ENCODE results near the gene LRRC25. TPM values are rescaled to one million over a fixed set of nuclear protein-coding genes. Genes with fewer than 3 reads are reported as not detected.

Gene LRRC25
- total RNA-seq, 1 donor from 2014 or later = not detected

GRCh38 chr19:18424890-18425514 lies 27.6 kb upstream of the LRRC25 start:
- intact Hi-C loops (cut with micrococcal nuclease) = no loop called here

GRCh38 chr19:18424122-18424889 lies 26.9 kb upstream of the LRRC25 start:
- intact Hi-C loops (cut with micrococcal nuclease) = no loop called here

GRCh38 chr19:18423258-18424020 lies 26.0 kb upstream of the LRRC25 start:
- intact Hi-C loops (cut with micrococcal nuclease) = no loop called here

DNA sequence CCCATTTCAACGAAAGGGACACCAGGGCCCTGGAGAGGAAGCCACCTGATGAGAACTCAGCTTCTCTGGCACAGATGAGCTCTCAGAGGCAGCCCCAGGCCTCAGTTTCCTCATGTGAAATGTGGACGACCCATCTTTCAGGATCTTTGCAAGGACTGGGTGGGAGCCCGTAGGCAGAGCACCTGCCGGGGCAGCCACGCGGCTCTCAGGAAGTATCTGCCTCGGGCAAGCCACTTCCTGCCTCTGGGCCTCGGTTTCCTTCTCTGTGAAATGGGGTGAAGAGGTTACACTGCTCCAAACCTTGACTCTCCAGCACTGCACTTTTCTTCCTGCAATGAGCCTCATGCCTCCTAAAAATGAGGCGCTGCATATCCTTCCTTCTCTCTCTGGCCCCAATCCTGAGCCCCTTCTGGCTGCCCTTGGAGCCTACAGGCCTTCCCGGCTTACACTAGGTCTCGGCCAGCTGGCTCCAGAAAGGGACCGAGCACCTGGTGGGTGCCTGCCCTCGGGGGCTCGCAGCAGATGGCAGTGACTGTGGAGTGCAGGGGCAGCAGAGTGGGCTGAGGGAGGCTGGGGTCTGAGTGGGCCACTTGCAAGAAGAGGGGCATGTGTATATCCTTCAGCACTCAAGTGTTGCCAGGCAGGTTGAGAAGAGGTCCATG lies 25.2 kb upstream of the LRRC25 start:
- intact Hi-C loops (cut with micrococcal nuclease) = no loop called here

DNA sequence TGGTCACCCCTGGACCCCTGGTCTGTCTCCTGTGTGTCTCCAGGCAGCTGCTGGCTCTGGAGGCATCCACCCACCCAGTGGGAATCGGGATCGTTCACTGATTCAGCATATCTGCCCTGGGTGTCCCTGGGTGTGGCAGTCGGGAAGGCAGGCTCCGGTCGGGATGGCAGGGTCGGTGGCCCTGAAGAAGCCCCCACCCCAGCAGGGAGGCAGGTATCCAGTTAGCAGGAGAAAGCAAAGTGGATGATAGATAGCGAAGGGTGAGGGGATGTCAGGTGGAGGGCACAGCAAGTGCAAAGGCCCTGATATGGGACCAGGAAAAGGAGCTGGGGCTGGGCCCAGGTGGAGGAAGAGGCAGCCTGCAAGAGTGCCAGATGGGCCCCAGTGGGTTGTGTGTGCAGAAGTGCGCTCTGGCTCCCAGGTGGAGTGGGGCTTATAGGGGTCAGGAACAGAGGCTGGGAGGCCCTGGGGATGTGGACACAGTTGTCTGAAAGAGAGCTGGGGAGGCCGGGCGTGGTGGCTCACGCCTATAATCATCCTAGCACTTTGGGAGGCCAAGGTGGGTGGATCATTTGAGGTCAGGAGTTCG lies 24.0 kb upstream of the LRRC25 start:
- intact Hi-C loops (cut with micrococcal nuclease) = no loop called here

DNA sequence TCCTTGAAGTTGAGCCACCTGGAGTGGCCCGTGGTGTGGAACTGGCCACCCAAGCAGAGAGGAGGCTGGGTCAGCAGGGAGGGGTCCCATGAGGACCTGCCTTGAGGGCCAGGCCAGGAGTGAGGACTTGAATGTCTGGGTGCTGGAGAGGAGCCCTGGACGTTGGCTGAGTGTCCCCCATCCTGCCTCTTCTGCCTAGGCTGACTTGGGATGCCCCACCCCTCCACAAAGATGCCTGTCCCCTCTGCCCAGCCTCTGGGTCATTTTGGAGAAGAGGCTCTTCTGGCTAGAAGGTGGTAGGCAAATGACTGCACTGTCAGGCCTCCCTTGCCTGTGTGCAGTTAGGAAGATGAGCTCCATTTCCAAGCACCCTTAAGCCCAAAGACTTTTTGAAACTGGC lies 23.5 kb upstream of the LRRC25 start:
- intact Hi-C loops (cut with micrococcal nuclease) = no loop called here

- intact Hi-C loops (cut with micrococcal nuclease) = loop anchor here (1.0 to 5.0 kb wide), 4 partner anchors 9 to 218 kb away; partner anchors contain the start of genes LSM4 and RAB3A
Measured at GRCh38 chr19:18419699-18420460, 22.5 kb upstream of the LRRC25 start.

- intact Hi-C loops (cut with micrococcal nuclease) = loop anchor here (1.0 to 5.0 kb wide), 4 partner anchors 10 to 217 kb away; partner anchors contain the start of genes LSM4 and RAB3A
Measured at GRCh38 chr19:18419195-18419698, 21.8 kb upstream of the LRRC25 start, which contains the start of gene SSBP4. SSBP4 (plus strand) TSS chr19:18419398; CDS start chr19:18419649, 251 bp downstream.

GRCh38 chr19:18418483-18419194 lies 21.2 kb upstream of the LRRC25 start:
- intact Hi-C loops (cut with micrococcal nuclease) = loop anchor here (1.0 to 5.0 kb wide), 4 partner anchors 11 to 216 kb away; partner anchors contain the start of genes LSM4 and RAB3A

DNA sequence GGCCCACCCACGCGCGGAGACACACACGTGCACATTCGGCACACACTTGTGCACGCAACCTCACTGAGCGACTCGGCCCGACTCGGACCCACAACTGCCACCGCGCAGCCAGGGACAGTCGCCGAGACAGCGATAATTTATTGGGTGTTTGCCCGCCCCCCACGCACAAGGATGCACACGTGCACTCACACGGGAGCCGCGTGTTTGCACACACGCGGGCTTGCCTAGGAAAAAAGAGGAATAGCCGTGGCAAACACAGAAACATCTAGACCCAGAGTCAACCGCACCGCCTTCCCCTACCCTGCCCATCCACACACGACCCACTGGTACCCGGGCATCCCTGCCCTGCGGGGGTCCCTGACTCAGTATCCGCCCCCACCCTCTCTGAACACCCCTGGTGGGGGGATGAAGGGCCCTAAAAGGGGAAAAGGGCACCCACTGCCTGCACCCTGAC lies 20.6 kb upstream of the LRRC25 start:
- intact Hi-C loops (cut with micrococcal nuclease) = loop anchor here (5.0 kb wide), 3 partner anchors 96 to 216 kb away; partner anchors contain the start of genes LSM4 and RAB3A

- intact Hi-C loops (cut with micrococcal nuclease) = loop anchor here (5.0 kb wide), 3 partner anchors 95 to 215 kb away; partner anchors contain the start of genes LSM4 and RAB3A
Measured at GRCh38 chr19:18417250-18418028, 20.0 kb upstream of the LRRC25 start.

DNA sequence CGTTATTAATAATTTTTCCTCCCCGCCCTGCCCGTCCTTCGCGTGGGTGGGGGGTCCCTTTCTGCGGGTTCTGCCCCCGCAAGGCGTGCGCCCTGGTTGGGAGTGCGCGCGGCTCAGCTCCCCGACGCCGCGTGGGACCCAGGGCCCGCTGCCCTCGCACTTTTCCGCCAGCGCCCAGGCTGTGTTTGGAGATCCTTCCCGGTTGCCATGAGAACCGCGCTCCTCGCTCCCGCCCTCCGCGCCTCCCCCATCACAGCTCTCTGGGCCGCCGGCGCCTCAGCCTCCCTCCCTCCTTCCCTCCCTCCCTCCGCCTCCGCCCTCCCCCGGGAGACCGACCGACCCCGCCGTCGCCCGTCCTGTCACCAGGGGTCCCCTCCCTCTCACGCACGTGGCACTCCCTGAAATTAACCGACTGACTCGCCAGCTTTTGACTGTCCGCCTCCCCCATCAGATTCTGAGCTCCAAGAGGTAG lies 19.4 kb upstream of the LRRC25 start:
- intact Hi-C loops (cut with micrococcal nuclease) = loop anchor here (5.0 kb wide), 3 partner anchors 95 to 215 kb away; partner anchors contain the start of genes LSM4 and RAB3A

GRCh38 chr19:18415178-18415867 lies 17.9 kb upstream of the LRRC25 start:
- intact Hi-C loops (cut with micrococcal nuclease) = loop anchor here (5.0 kb wide), 3 partner anchors 93 to 213 kb away; partner anchors contain the start of genes LSM4 and RAB3A

DNA sequence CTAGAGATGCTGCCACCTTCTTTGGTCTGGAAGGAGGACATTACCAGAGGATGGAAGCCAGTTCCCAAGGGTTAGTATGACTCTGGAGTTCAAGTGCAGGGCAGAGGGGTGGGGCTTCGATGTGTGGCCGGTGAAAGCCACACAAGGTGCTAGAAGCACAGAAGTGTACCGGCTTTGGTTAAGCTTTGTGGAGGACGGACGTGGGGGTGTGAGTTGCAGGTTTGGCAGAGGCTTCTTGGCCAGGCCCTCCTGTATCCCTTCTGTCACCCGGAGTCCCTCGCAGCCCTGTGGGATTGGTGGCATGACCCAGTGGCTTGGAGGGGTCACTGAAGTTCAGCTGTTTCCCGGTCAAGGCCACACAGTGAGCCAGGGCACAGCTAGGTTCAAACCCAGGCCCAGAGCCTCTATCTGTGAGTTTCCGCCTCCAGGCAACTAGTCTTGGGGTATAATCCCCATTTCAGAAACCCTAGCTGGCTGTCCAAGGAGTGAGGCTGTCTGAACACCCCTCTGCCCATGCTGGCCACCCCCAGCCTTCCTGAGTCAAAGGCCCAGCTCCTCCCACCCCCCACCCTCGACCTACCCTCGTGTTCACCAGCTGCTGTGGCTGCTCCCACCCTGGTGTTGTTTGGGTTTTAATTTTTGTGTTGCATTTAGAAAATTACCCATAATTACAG lies 17.2 kb upstream of the LRRC25 start:
- intact Hi-C loops (cut with micrococcal nuclease) = loop anchor here (5.0 kb wide), 4 partner anchors 72 to 212 kb away; partner anchors contain the start of genes LSM4, PGPEP1 and RAB3A

DNA sequence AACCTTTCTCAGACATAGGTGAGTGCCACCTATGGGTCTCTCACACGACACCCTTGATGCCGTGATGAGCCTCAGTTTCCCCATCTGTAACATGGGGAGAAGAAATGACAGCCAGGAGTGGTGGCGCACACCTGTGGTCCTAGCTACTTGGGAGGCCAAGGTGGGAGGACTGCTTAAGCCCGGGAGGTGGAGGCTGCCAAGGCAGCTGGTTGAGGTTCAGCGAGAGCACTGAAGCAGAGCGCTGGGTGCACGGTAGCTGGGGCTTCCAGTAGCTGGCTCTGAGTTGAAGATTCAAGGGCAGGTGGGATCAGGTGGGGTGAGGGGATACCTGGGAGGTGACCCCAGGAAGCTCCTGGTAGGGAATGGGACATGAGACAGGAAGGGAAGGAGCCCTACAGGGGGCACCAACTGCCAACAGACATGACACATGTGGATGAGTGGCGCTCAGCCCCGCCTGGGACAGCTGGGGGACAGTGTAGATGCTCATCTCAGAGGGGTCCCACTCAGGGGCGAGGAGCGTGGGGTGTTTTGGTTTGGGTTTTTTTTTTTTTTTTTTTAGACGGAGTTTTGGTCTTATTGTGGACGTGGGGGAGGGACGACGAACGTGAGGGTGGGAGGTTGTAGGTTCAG lies 15.3 kb upstream of the LRRC25 start:
- intact Hi-C loops (cut with micrococcal nuclease) = loop anchor here (5.0 kb wide), 1 partner anchor 70 kb away; the partner anchor contains the start of gene PGPEP1

DNA sequence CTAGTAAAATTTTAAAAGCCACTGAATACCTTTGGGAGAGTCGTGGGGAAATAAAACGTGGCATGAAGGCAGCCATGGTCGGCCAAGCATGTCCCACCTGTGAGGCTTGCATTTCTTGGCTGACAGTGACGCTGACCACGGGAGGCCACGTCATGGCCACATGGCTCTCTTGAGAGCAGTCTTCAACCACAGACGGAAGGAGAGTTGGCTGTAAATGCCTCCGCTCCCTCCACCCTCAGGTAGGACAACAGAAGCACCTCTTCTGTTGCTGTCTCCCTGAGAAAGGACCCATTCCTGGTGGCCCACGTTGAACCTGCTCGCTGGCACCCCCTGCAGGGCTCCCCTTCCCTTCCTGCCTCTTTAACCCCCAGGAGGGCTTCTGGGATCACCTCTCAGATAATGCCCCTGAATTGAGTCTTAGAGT lies 10.6 kb upstream of the LRRC25 start:
- intact Hi-C loops (cut with micrococcal nuclease) = no loop called here

Data from T-helper 2 cell treated with Interferon-gamma antibody and Interleukin-4, amounts not matched to agents 100 ng/mL and 5 ng/mL, for 36 hours (primary cell).